ENCODE measurements around the gene ZSWIM8. TPM values are rescaled to one million over a fixed set of nuclear protein-coding genes. Genes with fewer than 3 reads are reported as not detected.

ZSWIM8 gene
- polyA plus RNA-seq, 2 of the 4 experiments (the other 2 are of a cell fraction): 24.3 to 44.5 TPM

DNA sequence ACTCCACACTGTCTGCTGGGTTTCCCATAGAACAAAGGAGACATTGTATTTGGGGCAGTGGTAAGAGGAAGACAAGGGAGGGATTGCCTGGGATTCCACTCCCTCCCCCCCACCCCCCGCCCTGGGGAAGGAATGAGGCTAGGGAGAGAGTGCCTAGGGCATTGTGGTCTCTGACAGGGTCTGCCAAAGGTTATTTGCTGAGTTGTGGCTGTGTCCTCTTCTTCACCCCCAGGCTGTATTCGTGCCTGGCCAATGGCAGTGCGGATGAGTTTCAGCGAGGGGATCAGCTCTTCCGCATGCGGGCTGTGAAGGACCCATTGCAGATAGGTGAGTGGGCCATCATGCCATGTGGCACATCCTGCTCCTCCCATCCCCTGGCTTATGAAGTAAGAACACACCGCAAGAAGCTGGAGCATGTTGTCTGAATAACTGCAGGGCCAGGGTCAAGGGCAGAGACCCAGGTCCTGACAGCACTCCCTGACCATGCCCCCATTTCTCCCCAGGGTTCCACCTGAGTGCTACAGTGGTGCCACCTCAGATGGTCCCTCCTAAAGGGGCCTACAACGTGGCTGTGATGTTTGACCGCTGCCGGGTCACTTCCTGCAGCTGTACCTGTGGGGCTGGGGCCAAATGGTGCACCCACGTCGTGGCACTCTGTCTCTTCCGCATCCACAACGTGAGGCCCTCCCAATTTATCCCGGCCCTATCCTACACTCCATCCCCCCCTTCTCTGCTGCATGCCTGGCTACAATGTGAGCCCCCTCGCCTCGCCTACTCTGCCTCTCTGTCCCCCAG lies 3.7 kb downstream of the ZSWIM8 start:
- ATAC-seq (no peak), DNase-seq (ENCODE audit: low read depth in 1 of 2, low spot score in 1 of 2) (no peak), FAIRE-seq (no peak)
- POLR2A ChIA-PET: no interaction called here
- H3K4me3 ChIP-seq: no peak overlapping the region
- no peak overlapping the region for H3K27ac ChIP-seq
- no peak for TF ChIP-seq MAFK (IDR thresholded peaks at IDR 0.05; ENCODE audit: partially characterized antibody)
- TF ChIP-seq PHF8 (IDR thresholded peaks at IDR 0.05; ENCODE audit: borderline replicate concordance, low read depth): no peak
- TF ChIP-seq RAD21 (conservative IDR thresholded peaks at IDR 0.05 in 1 of 2, IDR thresholded peaks at IDR 0.05 in 1 of 2): no peak
- no peak for TF ChIP-seq RARB (CRISPR knock-in tag; IDR thresholded peaks at IDR 0.05)
- TF ChIP-seq KDM1A (IDR thresholded peaks at IDR 0.05; ENCODE audit: low read depth): no peak
- no peak for TF ChIP-seq ZC3H11A (IDR thresholded peaks at IDR 0.05)
- TF ChIP-seq SREBF2 (IDR thresholded peaks at IDR 0.05): no peak
- TF ChIP-seq MYC (IDR thresholded peaks at IDR 0.05; ENCODE audit: borderline replicate concordance, low read length): no peak
- TF ChIP-seq, protein P1, sequence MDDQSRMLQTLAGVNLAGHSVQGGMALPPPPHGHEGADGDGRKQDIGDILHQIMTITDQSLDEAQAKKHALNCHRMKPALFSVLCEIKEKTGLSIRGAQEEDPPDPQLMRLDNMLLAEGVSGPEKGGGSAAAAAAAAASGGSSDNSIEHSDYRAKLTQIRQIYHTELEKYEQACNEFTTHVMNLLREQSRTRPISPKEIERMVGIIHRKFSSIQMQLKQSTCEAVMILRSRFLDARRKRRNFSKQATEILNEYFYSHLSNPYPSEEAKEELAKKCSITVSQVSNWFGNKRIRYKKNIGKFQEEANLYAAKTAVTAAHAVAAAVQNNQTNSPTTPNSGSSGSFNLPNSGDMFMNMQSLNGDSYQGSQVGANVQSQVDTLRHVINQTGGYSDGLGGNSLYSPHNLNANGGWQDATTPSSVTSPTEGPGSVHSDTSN (IDR thresholded peaks at IDR 0.05): no peak
- TF ChIP-seq CBX8 (IDR thresholded peaks at IDR 0.05): no peak
- TF ChIP-seq, protein P2, sequence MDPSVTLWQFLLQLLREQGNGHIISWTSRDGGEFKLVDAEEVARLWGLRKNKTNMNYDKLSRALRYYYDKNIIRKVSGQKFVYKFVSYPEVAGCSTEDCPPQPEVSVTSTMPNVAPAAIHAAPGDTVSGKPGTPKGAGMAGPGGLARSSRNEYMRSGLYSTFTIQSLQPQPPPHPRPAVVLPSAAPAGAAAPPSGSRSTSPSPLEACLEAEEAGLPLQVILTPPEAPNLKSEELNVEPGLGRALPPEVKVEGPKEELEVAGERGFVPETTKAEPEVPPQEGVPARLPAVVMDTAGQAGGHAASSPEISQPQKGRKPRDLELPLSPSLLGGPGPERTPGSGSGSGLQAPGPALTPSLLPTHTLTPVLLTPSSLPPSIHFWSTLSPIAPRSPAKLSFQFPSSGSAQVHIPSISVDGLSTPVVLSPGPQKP (IDR thresholded peaks at IDR 0.05; ENCODE audit: low read depth, low read length): no peak
- no peak for TF ChIP-seq FOSL2 (IDR thresholded peaks at IDR 0.05)
- TF ChIP-seq FOSL2 (CRISPR knock-in tag; IDR thresholded peaks at IDR 0.05): no peak
- no peak for TF ChIP-seq BHLHE40 (IDR thresholded peaks at IDR 0.05; ENCODE audit: low read depth, low read length)
- TF ChIP-seq EP300 (IDR thresholded peaks at IDR 0.05): no peak
- TF ChIP-seq POLR2AphosphoS2 (conservative IDR thresholded peaks at IDR 0.05; ENCODE audit: low read length): no peak
- no peak for TF ChIP-seq HEYL (CRISPR knock-in tag; IDR thresholded peaks at IDR 0.05)
- CTCF ChIA-PET: interaction anchor here (0.8 to 1.7 kb wide), 5 partner anchors 9 to 152 kb away, joined by 3 to 5 read pairs (median 4); no protein-coding TSS in a partner anchor
- no peak overlapping the region for H3K4me2 ChIP-seq
- no peaks in the 10 kb centered on the region for H3K9me3 ChIP-seq
- H3K4me1 ChIP-seq: peaks cover 14% of the 10 kb centered on the region; the same call in 1 of the 3 replicates
- 88% methylated on average over 17 of the region's 17 CpGs for WGBS (ENCODE audit: missing lambda C conversion rate)

DNA sequence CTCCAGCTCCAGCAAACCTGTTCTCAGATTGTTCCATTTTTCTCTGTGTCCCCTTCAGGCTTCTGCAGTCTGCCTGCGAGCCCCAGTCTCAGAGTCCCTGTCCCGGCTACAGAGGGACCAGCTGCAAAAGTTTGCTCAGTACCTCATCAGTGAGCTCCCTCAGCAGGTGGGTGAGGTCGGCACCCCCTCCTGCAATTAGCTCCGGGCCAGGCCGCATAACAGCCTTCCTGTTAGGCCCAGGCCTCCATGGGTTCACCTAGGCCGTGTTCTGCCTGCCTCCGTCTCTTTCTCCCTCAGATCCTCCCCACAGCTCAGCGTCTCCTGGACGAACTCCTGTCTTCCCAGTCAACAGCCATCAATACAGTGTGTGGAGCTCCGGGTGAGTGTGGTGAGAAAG lies 4.3 kb downstream of the ZSWIM8 start:
- DNase-seq (ENCODE audit: low read depth in 1 of 2, low spot score in 1 of 2) (no peak), ATAC-seq (no peak), FAIRE-seq (no peak)
- Histone ChIP-seq H3K4me1 (peaks cover 13% of the 10 kb centered on the region; the same call in 1 of the 3 replicates), H3K27ac (no peak overlapping the region), H3K9me3 (no peaks in the 10 kb centered on the region), H3K4me2 (no peak overlapping the region), H3K4me3 (no peak overlapping the region)
- ChIA-PET POLR2A (no interaction called here), CTCF (interaction anchor here (0.8 to 1.4 kb wide), 4 partner anchors 9 to 151 kb away, joined by 3 to 5 read pairs (median 4); no protein-coding TSS in a partner anchor)
- TF ChIP-seq CBX2 (IDR thresholded peaks at IDR 0.05; ENCODE audit: borderline replicate concordance, low read depth) (no peak), EP300 (IDR thresholded peaks at IDR 0.05) (no peak), NR3C1 (IDR thresholded peaks at IDR 0.05) (no peak), HOXA7 (CRISPR knock-in tag; IDR thresholded peaks at IDR 0.05) (no peak)
- WGBS (ENCODE audit: missing lambda C conversion rate): 94% methylated on average over 9 of the region's 10 CpGs

DNA sequence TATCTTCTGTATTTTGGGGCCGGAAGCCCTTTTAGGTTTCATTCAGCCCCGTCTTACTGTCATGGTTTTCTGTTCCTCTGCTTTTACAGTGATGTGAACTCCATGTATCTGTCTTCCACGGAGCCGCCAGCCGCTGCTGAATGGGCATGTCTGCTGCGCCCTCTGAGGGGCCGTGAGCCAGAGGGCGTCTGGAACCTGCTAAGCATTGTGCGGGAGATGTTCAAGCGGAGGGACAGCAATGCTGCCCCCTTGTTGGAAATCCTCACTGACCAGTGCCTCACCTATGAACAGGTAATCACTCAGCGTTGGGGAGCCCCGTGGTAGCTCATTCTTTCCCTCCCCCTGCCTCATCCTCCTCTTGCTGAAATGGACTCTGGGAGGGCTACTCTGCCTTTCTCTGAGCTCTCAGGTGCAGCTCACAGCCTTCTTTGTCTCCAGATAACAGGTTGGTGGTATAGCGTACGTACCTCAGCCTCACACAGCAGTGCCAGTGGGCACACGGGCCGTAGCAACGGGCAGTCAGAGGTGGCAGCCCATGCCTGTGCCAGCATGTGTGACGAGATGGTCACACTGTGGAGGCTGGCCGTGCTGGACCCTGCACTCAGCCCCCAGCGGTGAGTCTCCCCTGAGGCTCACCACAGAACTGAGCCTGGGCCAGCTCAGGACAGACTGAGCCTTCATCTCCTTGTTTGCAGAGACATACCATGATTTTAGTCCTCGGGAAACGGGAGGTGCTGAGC lies 5.7 kb downstream of the ZSWIM8 start:
- no peak for TF ChIP-seq HOXA7 (CRISPR knock-in tag; IDR thresholded peaks at IDR 0.05)
- TF ChIP-seq TFCP2L1 (CRISPR knock-in tag; IDR thresholded peaks at IDR 0.05): no peak
- no peak for TF ChIP-seq CBX8 (IDR thresholded peaks at IDR 0.05)
- Histone ChIP-seq H3K4me2 (no peak overlapping the region), H3K4me1 (peaks cover 11% of the 10 kb centered on the region; the same call in 1 of the 3 replicates), H3K4me3 (no peak overlapping the region), H3K27ac (no peak overlapping the region), H3K9me3 (no peaks in the 10 kb centered on the region)
- CTCF ChIA-PET: no interaction called here
- POLR2A ChIA-PET: no interaction called here
- WGBS (ENCODE audit: missing lambda C conversion rate): 94% methylated on average over 20 of the region's 22 CpGs
- FAIRE-seq (no peak), ATAC-seq (no peak), DNase-seq (ENCODE audit: low read depth in 1 of 2, low spot score in 1 of 2) (no peak)
